ENCODE results near the gene MYO5B.

The MYO5B gene

DNA sequence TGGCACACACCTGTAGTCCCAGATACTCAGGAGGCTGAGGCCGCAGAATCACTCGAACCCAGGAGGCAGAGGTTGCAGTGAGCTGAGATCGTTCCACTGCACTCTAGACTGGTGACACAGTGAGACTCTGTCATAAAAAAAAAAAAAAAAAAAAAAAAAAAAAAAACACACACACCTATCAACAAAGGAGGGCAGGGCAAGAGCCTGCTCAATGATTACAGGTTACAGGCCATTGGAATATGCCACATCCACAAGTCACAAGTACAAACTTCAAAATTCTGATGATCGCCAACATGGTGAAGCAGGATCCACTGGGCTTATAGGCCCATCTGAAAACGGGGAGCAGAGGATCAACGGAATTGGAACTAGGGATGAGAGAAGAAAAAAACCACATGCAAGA lies 6.3 kb downstream of the MYO5B start:
- DNase-seq (ENCODE audit: low read depth) = no peak

- no peak for DNase-seq (ENCODE audit: low read depth)
These were observed 7.3 kb downstream of the MYO5B start for GRCh38 chr18:50187659-50188058.

DNA sequence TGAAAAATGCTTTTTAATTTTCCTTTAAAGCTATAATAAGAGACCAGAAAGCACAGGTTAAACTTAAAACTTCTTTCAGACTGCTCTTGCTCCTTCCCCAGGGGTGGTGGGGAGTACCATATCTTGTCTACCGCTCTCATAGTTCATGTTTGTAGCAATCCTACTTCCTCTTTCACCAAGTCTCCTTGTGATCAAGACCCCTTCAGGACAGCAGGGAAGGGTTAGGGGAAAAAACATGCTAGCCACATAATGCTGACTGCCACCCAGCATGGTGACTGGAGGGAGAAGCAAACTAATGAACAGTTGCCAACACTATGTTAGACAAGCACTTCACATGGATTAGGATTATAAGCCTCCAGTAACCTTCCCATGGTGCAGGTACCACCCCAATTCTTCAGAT lies 8.6 kb downstream of the MYO5B start:
- no peak for DNase-seq (ENCODE audit: low read depth)

DNA sequence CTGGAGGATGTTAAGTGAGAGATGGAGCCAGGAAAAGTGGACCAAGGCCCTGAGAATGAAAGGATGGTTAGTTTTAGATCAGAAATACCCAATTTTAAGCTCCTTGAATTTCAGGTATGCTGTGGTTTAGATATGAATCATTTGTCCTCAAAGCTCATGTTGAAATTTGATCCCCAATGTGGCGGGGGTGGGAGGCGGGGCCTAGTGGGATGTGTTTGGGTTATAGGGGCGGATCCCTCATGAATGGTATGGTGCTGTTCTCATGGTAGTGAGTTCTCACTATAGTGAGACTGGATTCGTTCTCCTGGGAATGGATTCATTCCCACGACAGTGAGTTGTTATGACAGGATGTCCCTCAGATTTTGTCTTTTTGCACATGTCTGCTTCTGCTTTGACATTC lies 11.4 kb downstream of the MYO5B start:
- DNase-seq (ENCODE audit: low read depth) = peak; percentile 38

DNA sequence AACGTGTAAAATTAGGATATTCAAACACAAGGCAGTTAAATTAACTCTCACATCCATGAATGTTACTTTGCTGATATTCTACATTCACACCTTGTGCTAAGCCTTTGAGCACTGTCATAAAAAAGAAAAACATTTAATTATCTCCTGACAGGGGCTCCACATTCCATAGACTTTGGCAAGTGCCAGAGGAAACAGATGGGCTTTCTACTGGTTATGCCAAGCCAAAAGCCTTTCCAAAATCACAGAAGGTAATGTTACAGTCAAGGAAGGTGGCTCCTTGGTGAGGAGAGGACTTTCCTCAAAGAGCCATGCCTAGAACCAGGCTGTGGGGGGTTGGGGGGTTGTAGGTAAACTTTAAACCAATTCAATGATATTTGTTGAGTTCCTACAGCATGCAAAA lies 12.4 kb downstream of the MYO5B start:
- DNase-seq (ENCODE audit: low read depth) = no peak

- DNase-seq (ENCODE audit: low read depth) = no peak
These were observed 13.4 kb downstream of the MYO5B start for GRCh38 chr18:50181590-50181989.

DNA sequence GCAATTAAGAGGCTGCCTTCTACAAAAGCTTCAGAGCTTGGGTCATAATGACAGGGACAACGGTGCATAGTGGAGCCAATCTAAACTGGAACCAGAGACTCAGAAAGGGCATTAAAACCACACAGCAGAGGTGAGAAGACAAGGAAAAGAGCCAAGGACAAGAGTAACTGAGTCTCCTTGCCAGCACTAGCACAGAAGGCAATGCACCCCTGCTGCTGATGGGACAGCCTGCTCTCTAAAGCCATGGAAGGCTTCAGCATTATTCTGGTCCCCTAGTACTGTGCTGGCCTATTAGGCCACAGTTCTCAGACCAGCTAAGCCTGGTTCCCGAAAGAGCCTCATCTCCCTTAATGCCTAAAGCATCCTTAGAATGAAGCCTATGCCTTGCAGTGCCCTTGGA lies 15.5 kb downstream of the MYO5B start:
- no peak for DNase-seq (ENCODE audit: low read depth)

GRCh38 chr18:50177294-50177992 lies 17.5 kb downstream of the MYO5B start:
- no peak for DNase-seq (ENCODE audit: low read depth)

GRCh38 chr18:50172367-50172766 lies 22.6 kb downstream of the MYO5B start:
- DNase-seq (ENCODE audit: low read depth) = no peak

DNA sequence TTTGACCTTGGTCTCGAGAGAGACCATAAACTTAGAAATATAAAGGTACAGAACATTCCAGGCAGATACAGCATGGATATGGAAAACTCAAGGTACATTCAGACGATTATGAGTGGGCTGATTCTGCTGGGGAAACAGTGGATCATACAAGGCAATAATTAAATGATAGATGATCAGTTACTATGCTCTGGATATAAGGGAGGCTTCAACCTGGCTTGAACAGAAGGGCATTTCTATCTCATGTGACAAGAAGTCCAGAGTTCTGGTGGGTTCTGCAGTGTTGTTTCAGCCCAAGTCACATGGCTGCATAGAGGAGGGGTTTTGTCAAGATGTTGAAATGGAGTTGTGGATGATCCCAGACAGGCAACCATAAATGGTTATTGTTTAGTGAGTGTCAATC lies 23.5 kb downstream of the MYO5B start:
- no peak for DNase-seq (ENCODE audit: low read depth)

DNA sequence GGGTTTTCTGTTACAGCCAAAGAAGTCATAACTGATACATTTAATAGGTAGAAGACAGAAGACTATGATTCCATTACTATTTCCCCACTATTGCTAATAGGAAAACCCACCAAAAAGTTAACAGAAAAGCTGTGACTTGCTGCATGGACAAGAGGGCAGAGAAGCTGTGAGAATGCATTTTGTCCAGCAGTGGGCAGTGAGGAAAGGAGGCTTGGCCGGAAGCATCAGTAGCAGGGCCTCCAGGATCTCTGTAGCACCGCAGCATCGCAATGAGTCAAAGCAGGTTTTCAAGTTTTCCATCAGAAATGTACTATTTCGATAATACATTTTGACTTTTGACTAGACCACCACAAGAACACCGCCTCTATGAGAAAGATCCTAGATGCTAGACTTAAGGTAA lies 24.9 kb downstream of the MYO5B start:
- no peak for DNase-seq (ENCODE audit: low read depth)

GRCh38 chr18:50169149-50169548 lies 25.8 kb downstream of the MYO5B start:
- DNase-seq (ENCODE audit: low read depth) = no peak

GRCh38 chr18:50167966-50168365 lies 27.0 kb downstream of the MYO5B start:
- DNase-seq (ENCODE audit: low read depth) = no peak

DNA sequence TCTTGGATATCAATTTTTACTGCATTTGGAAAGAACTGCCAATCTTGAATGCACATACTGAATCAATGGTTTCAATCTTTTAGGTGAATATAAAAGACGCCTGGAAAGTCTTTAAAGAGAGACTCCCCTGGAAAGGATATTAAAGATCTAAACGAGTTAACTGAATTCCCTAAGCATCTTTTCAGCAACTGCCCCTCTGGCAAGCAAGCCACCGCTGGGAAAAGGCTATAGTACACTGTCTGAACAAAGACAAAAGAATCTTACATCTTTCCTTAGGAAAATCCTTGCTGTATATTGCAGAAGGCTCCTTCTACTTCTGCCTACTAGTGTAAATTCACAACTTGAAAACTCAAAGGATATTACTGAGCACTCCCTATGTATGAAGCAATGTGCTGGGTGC lies 28.0 kb downstream of the MYO5B start:
- no peak for DNase-seq (ENCODE audit: low read depth)

- no peak for DNase-seq (ENCODE audit: low read depth)
These were observed 31.4 kb downstream of the MYO5B start for GRCh38 chr18:50163505-50163904.

- no peak for DNase-seq (ENCODE audit: low read depth)
These were observed 32.3 kb downstream of the MYO5B start for GRCh38 chr18:50162486-50163304.

GRCh38 chr18:50161597-50162205 lies 33.2 kb downstream of the MYO5B start:
- no peak for DNase-seq (ENCODE audit: low read depth)

- DNase-seq (ENCODE audit: low read depth) = no peak
These were observed 35.3 kb downstream of the MYO5B start for GRCh38 chr18:50159654-50160046.

GRCh38 chr18:50158866-50159653 lies 35.9 kb downstream of the MYO5B start:
- no peak for DNase-seq (ENCODE audit: low read depth)

DNA sequence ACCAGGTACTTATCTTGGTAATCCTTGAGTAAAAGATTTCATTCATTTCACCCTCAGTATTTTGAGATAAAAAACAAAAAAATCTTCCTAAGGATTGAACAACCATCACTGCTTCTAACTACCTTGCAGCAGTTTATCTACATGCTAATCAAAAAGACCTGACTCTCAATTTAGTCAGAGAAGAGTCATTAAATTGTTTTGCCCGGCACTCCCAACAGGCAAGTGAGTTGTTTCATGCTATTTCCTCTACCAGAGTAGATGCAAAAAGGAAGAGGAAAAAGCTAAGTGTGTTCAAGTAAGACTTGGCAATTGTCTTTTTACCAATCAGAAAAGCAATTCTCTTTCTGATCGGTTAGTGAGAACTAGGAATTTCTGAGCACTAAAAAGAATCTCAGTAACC lies 39.5 kb downstream of the MYO5B start:
- no peak for DNase-seq (ENCODE audit: low read depth)

DNA sequence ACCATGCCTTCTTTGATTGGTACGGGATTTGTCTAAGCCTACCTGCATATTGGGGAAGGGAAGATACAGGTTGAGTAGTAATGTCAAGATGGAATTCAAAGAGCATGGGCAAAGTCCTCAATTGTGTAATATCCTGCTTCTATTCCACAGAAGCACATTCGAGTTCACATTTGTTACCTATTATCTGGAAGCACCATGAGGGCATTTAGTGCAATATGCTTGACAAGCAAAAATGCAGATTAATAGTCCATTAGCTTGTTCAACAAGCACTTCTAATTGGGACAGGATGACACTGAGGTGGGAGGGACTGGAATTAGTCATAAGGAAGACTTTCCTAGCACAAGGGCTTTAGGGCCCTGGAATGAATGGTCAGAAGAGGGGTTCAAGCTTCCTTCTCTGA lies 40.5 kb downstream of the MYO5B start:
- DNase-seq (ENCODE audit: low read depth) = no peak

DNA sequence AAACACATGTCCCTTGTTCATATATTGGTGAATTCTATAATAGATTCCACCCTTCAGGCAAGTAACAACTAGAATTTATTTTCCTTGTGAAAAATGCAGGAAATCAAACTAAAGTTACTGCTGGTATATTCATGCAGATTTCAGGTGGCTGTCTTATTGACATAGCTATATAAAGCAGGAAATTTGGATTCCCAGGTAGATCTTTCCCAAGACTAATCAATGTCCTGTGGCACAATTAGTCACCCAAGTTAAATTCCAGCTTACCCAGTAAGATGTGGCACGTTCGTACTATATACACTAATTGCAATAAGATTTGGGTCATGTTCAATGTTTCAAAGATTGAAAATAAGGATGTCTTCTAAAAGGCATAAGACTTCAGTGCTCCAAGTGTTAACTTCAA lies 42.0 kb downstream of the MYO5B start:
- DNase-seq (ENCODE audit: low read depth) = no peak

GRCh38 chr18:50151926-50152325 lies 43.0 kb downstream of the MYO5B start:
- DNase-seq (ENCODE audit: low read depth) = peak; percentile 51

All from ELR (cell line).